A549 (cell line): ENCODE measurements around the gene RAI14. TPM values are rescaled to one million over a fixed set of nuclear protein-coding genes. Genes with fewer than 3 reads are reported as not detected.
"Not testable (repeated sequence)": the region's sequence is repeated elsewhere in the genome, so short reads cannot be mapped to it uniquely, and the experiment has no call there.

ENCODE experiments used
- ATAC-seq, 2 experiments: fragments of 200-7000 bp in 1 of 2; fragments of >200 bp in 1 of 2; cut with Nextera tagmentation in 1 of 2; cut with Tn5 transposase in 1 of 2; 3 replicates each; pipeline versions ENCODE4 v1.8.0 to v1.9.1; 2018 to 2020; ENCODE audit warnings: mild to moderate bottlenecking in 1 of 2, moderate library complexity in 1 of 2
- CTCF ChIA-PET: fragments of 300-600 bp; sonication (Branson Sonifier 250); formaldehyde crosslinking; extraction: SDS; loops from one replicate; lab custom pipeline; 2021; ENCODE audit warnings: antibody characterized with exemption, inconsistent platforms; lab: Yijun Ruan, JAX
- POLR2A ChIA-PET: fragments of 350-600 bp; formaldehyde crosslinking; extraction: SDS; loops from one replicate; lab custom pipeline; 2021; ENCODE audit warnings: antibody characterized with exemption, inconsistent platforms; lab: Yijun Ruan, JAX
- DNase-seq, 2 experiments: peaks; one replicate each; pipeline versions ENCODE4 v3.0.0 to v3.0.0-alpha.2; 2011 to 2016; ENCODE audit warnings: low read depth in 1 of 2, low spot score in 1 of 2
- FAIRE-seq: peaks from 2 replicates; lab custom pipeline; 2011; peaks lifted over from hg19 to GRCh38; lab: Jason Lieb, UNC
- H3K27ac ChIP-seq, 2 experiments: fragments of >200 bp; sonication (Bioruptor Twin); formaldehyde crosslinking; 3 replicates each; pipeline ENCODE4 v1.5.1; 2016 to 2017
- H3K4me1 ChIP-seq: fragments of >200 bp; sonication (Bioruptor Twin); formaldehyde crosslinking; 3 replicates; pipeline ENCODE4 v1.6.1; 2016
- H3K4me2 ChIP-seq: fragments of >200 bp; sonication (Bioruptor Twin); formaldehyde crosslinking; 3 replicates; pipeline ENCODE4 v1.6.1; 2016
- H3K4me3 ChIP-seq: fragments of >200 bp; sonication (Bioruptor Twin); formaldehyde crosslinking; 3 replicates; pipeline ENCODE4 v1.5.1; 2016
- H3K9me3 ChIP-seq: fragments of >200 bp; sonication (Bioruptor Twin); formaldehyde crosslinking; 3 replicates; pipeline ENCODE4 v1.6.1; 2016
- CBX8 ChIP-seq: fragments of 200-600 bp; sonication (generic); IDR thresholded peaks from 2 replicates; pipeline ENCODE4 v1.6.1; 2016
- CEBPB ChIP-seq, 2 experiments: fragments of >200 bp in 1 of 2; sonication (Bioruptor Twin) in 1 of 2; formaldehyde crosslinking in 1 of 2; IDR thresholded peaks; 2 replicates each; pipeline ENCODE4 v1.6.1; 2012 to 2016
- CHD4 ChIP-seq: fragments of 200-600 bp; sonication (generic); IDR thresholded peaks from 2 replicates; pipeline ENCODE4 v1.6.1; 2016; ENCODE audit warnings: antibody characterized with exemption, mild to moderate bottlenecking, borderline replicate concordance
- CTCF ChIP-seq: fragments of >200 bp; sonication (Bioruptor Twin); formaldehyde crosslinking; IDR thresholded peaks from 3 replicates; pipeline ENCODE4 v1.5.1; 2016
- EHF ChIP-seq: fragments of 250-450 bp; sonication (Bioruptor Pico); IDR thresholded peaks from 2 replicates; pipeline ENCODE4 v1.5.0; 2020; ENCODE audit warnings: mild to moderate bottlenecking
- ESRRA ChIP-seq: fragments of 150-350 bp; IDR thresholded peaks from 2 replicates; pipeline ENCODE4 v1.6.1; 2014; ENCODE audit warnings: mild to moderate bottlenecking, low read length, borderline replicate concordance
- FOSL2 ChIP-seq, 2 experiments: fragments of 450-650 bp in 1 of 2; fragments of >200 bp in 1 of 2; sonication (Bioruptor Twin) in 1 of 2; formaldehyde crosslinking; IDR thresholded peaks; 2 replicates each; pipeline versions ENCODE4 v1.5.0 to v1.6.1; 2016 to 2020; ENCODE audit warnings: mild to moderate bottlenecking in 1 of 2, moderate library complexity in 1 of 2
- FOXS1 ChIP-seq: fragments of 250-450 bp; sonication (Bioruptor Pico); IDR thresholded peaks from 2 replicates; pipeline ENCODE4 v1.5.0; 2020; ENCODE audit warnings: mild to moderate bottlenecking, moderate library complexity
- HDAC2 ChIP-seq: fragments of 200-600 bp; sonication (generic); IDR thresholded peaks from 2 replicates; pipeline ENCODE4 v1.6.1; 2016
- HOXA7 ChIP-seq: fragments of 250-450 bp; sonication (Bioruptor Pico); IDR thresholded peaks from 2 replicates; pipeline ENCODE4 v1.5.0; 2020; ENCODE audit warnings: mild to moderate bottlenecking, moderate library complexity
- KDM1A ChIP-seq: fragments of 200-600 bp; sonication (generic); IDR thresholded peaks from 2 replicates; pipeline ENCODE4 v1.6.1; 2016; ENCODE audit warnings: low read depth, mild to moderate bottlenecking
- KDM5A ChIP-seq: fragments of 200-600 bp; sonication (generic); IDR thresholded peaks from 2 replicates; pipeline ENCODE4 v1.6.1; 2016; ENCODE audit warnings: antibody characterized with exemption, mild to moderate bottlenecking
- RAD21 ChIP-seq, 2 experiments: fragments of >200 bp in 1 of 2; sonication (Bioruptor Twin) in 1 of 2; formaldehyde crosslinking in 1 of 2; IDR thresholded peaks in 1 of 2; conservative IDR thresholded peaks in 1 of 2; 2 replicates in 1 of 2; 3 replicates in 1 of 2; pipeline ENCODE4 v1.6.1; 2012 to 2018; ENCODE audit warnings: inconsistent platforms in 1 of 2
- RFX5 ChIP-seq: fragments of 450-650 bp; IDR thresholded peaks from 2 replicates; pipeline ENCODE4 v1.7.1; 2014; ENCODE audit warnings: antibody characterized with exemption, mild to moderate bottlenecking, moderate library complexity
- RNF2 ChIP-seq: fragments of 200-600 bp; sonication (generic); IDR thresholded peaks from 2 replicates; pipeline ENCODE4 v1.6.1; 2016; ENCODE audit warnings: low read depth, mild to moderate bottlenecking, antibody characterized with exemption, moderate library complexity, borderline replicate concordance
- SMC3 ChIP-seq: fragments of >200 bp; sonication (Bioruptor Twin); formaldehyde crosslinking; IDR thresholded peaks from 3 replicates; pipeline ENCODE4 v1.6.1; 2018; ENCODE audit warnings: inconsistent platforms
- TFCP2L1 ChIP-seq: fragments of 250-450 bp; sonication (Bioruptor Pico); IDR thresholded peaks from 2 replicates; pipeline ENCODE4 v1.5.0; 2021; ENCODE audit warnings: mild to moderate bottlenecking
- TP53 ChIP-seq: fragments of 250-450 bp; sonication (Bioruptor Pico); IDR thresholded peaks from 2 replicates; pipeline ENCODE4 v1.5.0; 2021; ENCODE audit warnings: mild to moderate bottlenecking, moderate library complexity
- ZFP36 ChIP-seq: fragments of 450-650 bp; IDR thresholded peaks from 2 replicates; pipeline ENCODE4 v1.6.1; 2014; ENCODE audit warnings: borderline replicate concordance; ENCODE audit not compliant: partially characterized antibody
- WGBS: methylation state at CpG from one replicate; pipeline ENCODE4 v1.1.6; 2017; ENCODE audit errors: missing lambda C conversion rate; 5-methylcytosine and 5-hydroxymethylcytosine counted together
- polyA plus RNA-seq, 4 experiments: library from polyadenylated mRNA; depleted of rRNA in 3 of 4; stranded (reverse); fragments of >200 nt; fragmentation: RNase III in 1 of 4; extraction: RNeasy Plus Mini Kit Qiagen cat#74134 plus additional on column Dnase treatment in 1 of 4; gene quantifications; 2 replicates in 3 of 4; 3 replicates in 1 of 4; pipeline ENCODE4 v1.2.3, GENCODE V29; 2011 to 2017

The RAI14 gene
- polyA plus RNA-seq, 2 of the 4 experiments (the other 2 are of a cell fraction), result 71.9 to 97.7 TPM

- no peak overlapping the region for H3K4me2 ChIP-seq
- peaks cover under 1% of the 10 kb centered on the region; the same call in 1 of the 3 replicates for H3K9me3 ChIP-seq
- no peak for DNase-seq
- ChIA-PET POLR2A (no interaction called here), CTCF (interaction anchor here (1.6 kb wide), 1 partner anchor 15 kb away, joined by 3 read pairs; no protein-coding TSS in a partner anchor)
- 77% methylated on average over 3 of the region's 3 CpGs for WGBS
- FAIRE-seq, result no peak
- peaks cover 31% of the 10 kb centered on the region for H3K4me1 ChIP-seq
- H3K27ac ChIP-seq, result no peak overlapping the region
- TF ChIP-seq CEBPB (IDR thresholded peaks at IDR 0.05) (peak in 1 of 2 experiments; percentile 41; a peak in 1 of 4 replicates), CHD4 (no peak)
- no peak overlapping the region for H3K4me3 ChIP-seq
- ATAC-seq, result no peak
Measured at GRCh38 chr5:34721327-34721726, 65.2 kb downstream of the RAI14 start.

GRCh38 chr5:34722183-34722582 lies 66.1 kb downstream of the RAI14 start:
- H3K4me3 ChIP-seq, result no peak overlapping the region
- no peak for ATAC-seq
- H3K4me1 ChIP-seq, result peaks cover 23% of the 10 kb centered on the region
- CTCF ChIA-PET, result interaction anchor here (1.0 to 1.6 kb wide), 2 partner anchors 14 to 199 kb away, joined by 3 to 4 read pairs; no protein-coding TSS in a partner anchor
- no peak for DNase-seq
- 86% methylated on average over 2 of the region's 2 CpGs for WGBS
- no peak for FAIRE-seq
- no peak for TF ChIP-seq RFX5
- no peak for TF ChIP-seq KDM1A
- no peak for TF ChIP-seq CBX8
- no peak for TF ChIP-seq TFCP2L1
- no peak for TF ChIP-seq SMC3
- TF ChIP-seq ESRRA, result no peak
- no peak for TF ChIP-seq EHF (CRISPR knock-in tag)
- no peak for TF ChIP-seq CTCF
- no peak overlapping the region for H3K4me2 ChIP-seq
- H3K27ac ChIP-seq, result peak overlapping the region in 1 of 2 experiments; percentile 32; a peak in 2 of 6 replicates
- POLR2A ChIA-PET, result no interaction called here
- peaks cover 7% of the 10 kb centered on the region; the same call in 1 of the 3 replicates for H3K9me3 ChIP-seq

GRCh38 chr5:34724741-34725140 lies 68.6 kb downstream of the RAI14 start:
- CTCF ChIA-PET, result interaction anchor here (0.9 to 1.3 kb wide), 4 partner anchors 9 to 229 kb away, joined by 3 read pairs; no protein-coding TSS in a partner anchor

GRCh38 chr5:34727166-34727749 lies 71.1 kb downstream of the RAI14 start:
- FAIRE-seq, H3K4me2 ChIP-seq, H3K27ac ChIP-seq, H3K4me3 ChIP-seq, ATAC-seq, POLR2A ChIA-PET, DNase-seq: not testable (repeated sequence)
- TF ChIP-seq ZFP36, result peak; percentile 17
- 98% methylated on average over 4 of the region's 4 CpGs for WGBS
- H3K4me1 ChIP-seq, result peaks cover 21% of the 10 kb centered on the region
- H3K9me3 ChIP-seq, result peaks cover 11% of the 10 kb centered on the region; the same call in 2 of the 3 replicates
- CTCF ChIA-PET, result interaction anchor here (1.2 to 1.5 kb wide), 3 partner anchors 10 to 241 kb away, joined by 3 to 5 read pairs (median 3); no protein-coding TSS in a partner anchor

More at GRCh38 chr5:34724741-34725140, 68.6 kb downstream of the RAI14 start:
- no peak overlapping the region for H3K27ac ChIP-seq
- POLR2A ChIA-PET, result no interaction called here
- no peak for DNase-seq
- no peak for FAIRE-seq
- no peak overlapping the region for H3K4me3 ChIP-seq
- ATAC-seq, result no peak
- WGBS, result 87% methylated on average over 1 of the region's 1 CpG
- TF ChIP-seq RAD21 (conservative IDR thresholded peaks at IDR 0.05 in 1 of 2, IDR thresholded peaks at IDR 0.05 in 1 of 2), result no peak
- TF ChIP-seq KDM1A, result no peak
- TF ChIP-seq TFCP2L1, result no peak
- TF ChIP-seq HDAC2, result no peak
- no peak for TF ChIP-seq RNF2
- no peak for TF ChIP-seq FOXS1 (CRISPR knock-in tag)
- no peak for TF ChIP-seq TP53 (CRISPR knock-in tag)
- TF ChIP-seq HOXA7, result no peak
- no peak for TF ChIP-seq FOSL2 (IDR thresholded peaks at IDR 0.05)
- no peak for TF ChIP-seq FOSL2 (CRISPR knock-in tag; IDR thresholded peaks at IDR 0.05)
- TF ChIP-seq KDM5A, result no peak
- H3K4me1 ChIP-seq, result peaks cover 13% of the 10 kb centered on the region
- no peak overlapping the region for H3K4me2 ChIP-seq
- peaks cover 11% of the 10 kb centered on the region; the same call in 2 of the 3 replicates for H3K9me3 ChIP-seq
